NCI-H345 treated with DMSO at 0.1 percent for 48 hours (cell line): ENCODE results near the gene SLC4A2.
"Not testable (repeated sequence)": the region's sequence is repeated elsewhere in the genome, so short reads cannot be mapped to it uniquely, and the experiment has no call there.

Experiments used
- DNase-seq: peaks from one replicate; lab custom pipeline; 2025; ENCODE audit not compliant: unreplicated experiment; lab: John Stamatoyannopoulos, UW

The SLC4A2 gene

DNA sequence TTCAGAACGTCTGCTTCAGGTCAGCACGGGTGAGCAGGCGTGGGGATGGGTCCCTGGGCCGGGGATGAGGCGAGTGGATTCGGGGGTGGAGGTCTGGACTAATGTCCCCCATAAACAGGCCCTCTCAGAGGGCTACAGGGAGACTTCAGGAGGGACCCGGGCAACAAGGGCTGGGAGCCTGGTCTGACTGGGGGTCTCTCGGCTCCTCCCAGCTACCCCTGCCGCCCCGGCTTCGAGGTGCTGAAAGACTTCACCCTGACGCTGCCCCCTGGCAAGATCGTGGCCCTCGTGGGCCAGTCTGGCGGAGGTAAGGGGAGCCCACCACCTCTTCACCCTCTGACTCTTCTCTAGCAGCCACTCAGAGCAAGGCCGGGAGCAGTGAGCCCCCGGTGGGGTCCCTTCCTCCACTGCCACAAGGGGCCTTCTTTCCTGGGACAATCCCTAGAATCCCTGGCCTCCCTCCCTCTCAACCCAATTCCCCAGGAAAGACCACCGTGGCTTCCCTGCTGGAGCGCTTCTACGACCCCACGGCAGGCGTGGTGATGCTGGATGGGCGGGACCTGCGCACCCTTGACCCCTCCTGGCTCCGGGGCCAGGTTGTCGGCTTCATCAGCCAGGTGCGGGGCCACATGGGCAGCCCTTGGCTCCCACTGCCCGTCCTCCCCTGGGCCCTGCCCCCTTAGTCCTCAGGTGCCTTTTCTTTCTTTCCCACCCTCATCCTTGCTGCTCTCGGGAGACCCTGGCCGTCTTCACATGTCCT, 18.6 kb upstream of the SLC4A2 start:
- no peak for DNase-seq

DNA sequence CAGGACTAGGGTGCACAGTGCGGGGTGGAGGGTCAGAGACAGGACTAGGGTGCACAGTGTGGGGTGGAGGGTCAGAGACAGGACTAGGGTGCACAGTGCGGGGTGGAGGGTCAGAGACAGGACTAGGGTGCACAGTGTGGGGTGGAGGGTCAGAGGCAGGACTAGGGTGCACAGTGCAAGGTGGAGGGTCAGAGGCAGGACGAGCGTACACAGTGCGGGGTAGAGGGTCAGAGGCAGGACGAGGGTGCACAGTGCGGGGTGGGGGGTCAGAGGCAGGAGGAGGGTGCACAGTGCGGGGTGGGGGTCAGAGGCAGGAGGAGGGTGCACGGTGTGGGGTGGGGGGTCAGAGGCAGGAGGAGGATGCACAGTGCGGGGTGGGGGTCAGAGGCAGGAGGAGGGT, 15.9 kb upstream of the SLC4A2 start:
- DNase-seq, result not testable (repeated sequence)

DNA sequence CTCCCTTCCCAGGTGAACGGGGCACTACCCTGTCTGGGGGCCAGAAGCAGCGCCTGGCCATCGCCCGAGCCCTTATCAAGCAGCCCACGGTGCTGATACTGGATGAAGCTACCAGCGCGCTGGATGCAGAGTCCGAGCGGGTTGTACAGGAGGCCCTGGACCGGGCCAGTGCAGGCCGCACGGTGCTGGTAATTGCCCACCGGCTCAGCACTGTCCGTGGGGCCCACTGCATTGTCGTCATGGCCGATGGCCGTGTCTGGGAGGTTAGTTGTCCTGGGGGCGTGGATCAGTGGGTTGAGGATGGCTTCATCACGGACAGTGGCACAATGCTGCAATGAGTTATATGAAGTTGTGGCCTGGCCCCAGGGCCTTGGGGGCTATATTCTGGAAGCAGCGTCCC, 15.4 kb upstream of the SLC4A2 start:
- DNase-seq, result no peak

DNA sequence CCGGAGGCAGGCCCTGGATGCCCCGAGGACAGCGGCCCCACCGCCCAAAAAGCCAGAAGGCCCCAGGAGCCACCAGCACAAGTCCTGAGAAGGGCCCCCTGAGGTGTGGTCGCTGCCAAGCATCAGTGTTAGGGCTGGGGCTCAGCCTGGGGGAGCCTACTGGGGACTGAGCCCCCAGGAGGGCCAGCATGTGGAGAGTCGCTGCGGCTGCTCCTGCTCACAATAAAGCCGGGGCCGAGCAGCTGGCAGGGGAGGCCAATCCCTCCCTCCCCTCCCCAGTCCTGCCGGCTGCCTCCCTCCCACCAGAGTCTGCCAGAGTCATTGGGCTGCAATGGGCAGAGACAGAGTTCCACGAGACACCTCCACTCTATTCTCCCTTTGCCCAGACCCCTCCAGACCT, 14.1 kb upstream of the SLC4A2 start:
- DNase-seq, result no peak

DNA sequence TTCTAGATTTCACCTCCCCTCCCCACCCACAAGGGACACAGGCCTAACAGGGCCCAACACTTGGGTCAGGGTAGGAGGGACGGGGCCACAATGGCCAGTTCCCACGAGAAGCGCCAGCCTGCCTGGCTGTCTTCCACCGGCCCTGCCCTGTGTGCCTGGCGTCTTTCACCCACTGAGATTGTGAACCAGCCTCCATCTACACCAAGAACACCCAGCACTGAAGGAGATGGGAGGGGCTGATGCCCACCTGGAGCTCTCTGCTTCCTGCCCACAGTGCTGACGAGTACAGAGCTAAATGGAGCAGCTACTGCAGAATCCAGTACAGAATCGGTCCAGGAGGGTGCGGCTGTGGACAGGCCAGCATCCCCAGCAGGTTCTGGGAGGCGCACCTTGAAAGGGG, 13.4 kb upstream of the SLC4A2 start:
- DNase-seq, result no peak

DNA sequence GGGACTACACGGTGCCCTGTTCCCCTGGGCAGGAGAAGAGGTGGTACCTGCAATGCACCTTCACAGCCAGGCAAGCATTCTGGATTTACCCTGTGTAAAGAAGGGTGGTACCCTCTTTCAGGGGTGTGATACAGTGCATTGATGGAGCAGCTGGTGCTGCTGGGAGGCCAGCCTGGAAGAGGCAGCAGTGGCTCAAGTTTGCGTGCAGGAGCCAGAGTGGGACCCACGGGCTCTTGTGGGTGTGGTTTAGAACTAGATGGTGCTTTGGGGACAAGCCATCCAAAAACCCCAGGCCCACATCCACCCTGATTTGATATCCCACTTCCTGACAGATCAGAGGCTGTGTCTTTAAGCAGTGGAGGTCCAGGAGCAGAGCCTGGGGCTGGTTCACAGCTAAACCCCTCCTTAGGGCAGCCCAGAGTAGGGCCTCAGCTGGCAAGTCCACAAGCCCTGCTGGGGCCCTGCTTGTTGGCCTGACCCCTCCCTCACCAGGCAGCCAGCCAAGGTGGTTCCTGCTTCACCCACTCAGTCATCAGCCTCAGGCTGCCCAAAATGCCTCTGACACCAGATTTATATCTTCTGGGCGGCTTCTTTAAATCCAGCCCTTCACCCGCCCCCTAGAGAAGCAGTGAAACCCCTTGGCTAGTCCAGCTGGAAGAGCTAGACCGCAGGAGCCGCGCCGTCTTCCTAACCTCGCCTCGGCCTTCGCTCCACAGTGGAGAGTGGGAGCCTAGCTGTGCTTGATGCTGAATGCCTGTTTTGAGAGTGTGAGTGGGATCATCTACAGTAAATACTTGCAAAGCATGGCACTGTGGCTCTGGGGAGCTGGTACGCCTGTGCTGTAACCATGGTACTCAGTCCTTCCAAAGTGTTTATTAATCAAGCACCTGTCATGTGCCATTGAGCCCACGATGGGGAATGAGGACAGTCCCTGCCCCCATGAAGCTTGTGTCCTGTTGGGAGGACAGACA, 12.5 kb upstream of the SLC4A2 start:
- no peak for DNase-seq

DNA sequence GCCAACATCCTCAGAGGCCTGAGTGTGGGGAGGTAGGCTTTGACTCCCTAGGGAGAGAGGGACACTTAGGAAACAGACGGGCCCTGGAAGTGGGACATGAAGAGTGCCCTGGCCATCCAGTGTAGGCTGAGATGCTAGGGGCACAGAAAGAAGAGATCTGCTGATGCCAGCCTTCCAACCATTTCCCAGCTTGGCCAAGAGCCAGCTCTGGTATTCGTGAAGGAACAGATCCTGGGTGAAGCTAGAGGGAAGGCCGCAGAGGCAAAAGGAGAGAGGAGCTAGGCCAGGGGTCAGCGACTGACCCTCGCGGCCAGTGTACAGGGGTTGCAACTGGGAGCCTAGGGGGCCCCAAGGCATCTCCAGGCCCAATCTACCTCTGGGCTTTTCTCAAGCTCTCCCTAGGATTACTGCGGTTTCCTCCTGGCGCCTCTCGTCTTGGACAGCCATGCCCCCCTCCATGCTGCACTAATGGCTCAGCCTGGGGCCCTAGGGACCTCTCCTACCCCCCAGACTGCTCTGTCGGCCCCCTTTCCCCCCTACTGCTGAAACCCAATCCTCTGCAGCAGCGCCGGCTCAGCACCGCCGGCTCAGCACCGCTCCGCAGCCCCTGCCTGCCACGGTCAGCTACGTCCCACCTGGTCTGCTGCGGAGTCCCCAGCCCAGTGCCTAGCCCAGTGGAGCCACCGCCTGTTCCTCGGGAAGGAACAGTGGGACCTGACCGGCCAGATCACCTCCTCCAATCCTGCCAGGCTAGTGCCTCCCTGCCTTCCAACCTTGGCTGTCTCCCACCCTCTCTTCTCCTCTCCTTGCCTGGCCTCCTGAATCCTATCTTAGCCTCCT, 11.2 kb upstream of the SLC4A2 start, which contains the start of gene ASIC3:
ASIC3 (plus strand) TSS at position 556 of the 840 bp plus-strand sequence. CDS start 355 bp downstream, outside the sequence.
- no peak for DNase-seq

DNA sequence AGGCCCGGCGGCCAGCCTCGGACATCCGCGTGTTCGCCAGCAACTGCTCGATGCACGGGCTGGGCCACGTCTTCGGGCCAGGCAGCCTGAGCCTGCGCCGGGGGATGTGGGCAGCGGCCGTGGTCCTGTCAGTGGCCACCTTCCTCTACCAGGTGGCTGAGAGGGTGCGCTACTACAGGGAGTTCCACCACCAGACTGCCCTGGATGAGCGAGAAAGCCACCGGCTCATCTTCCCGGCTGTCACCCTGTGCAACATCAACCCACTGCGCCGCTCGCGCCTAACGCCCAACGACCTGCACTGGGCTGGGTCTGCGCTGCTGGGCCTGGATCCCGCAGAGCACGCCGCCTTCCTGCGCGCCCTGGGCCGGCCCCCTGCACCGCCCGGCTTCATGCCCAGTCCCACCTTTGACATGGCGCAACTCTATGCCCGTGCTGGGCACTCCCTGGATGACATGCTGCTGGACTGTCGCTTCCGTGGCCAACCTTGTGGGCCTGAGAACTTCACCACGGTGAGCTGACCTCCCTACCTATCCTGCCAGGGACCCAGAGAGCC, 10.4 kb upstream of the SLC4A2 start:
- DNase-seq, result no peak

DNA sequence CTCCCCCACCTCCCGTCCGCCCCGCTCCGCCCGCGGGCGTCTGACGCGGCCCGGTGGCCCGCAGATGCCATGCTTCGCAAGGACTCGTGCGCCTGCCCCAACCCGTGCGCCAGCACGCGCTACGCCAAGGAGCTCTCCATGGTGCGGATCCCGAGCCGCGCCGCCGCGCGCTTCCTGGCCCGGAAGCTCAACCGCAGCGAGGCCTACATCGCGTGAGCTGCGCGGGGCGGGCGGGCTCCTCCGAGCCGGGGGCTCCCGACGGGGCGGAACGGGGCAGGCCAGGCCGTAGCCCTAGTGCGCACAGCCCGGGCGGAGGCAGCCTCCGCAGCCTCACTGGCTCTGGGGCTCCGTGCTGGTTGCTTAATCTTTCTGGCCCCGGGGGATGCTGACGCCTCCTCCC, 8.3 kb upstream of the SLC4A2 start:
- DNase-seq, result no peak

DNA sequence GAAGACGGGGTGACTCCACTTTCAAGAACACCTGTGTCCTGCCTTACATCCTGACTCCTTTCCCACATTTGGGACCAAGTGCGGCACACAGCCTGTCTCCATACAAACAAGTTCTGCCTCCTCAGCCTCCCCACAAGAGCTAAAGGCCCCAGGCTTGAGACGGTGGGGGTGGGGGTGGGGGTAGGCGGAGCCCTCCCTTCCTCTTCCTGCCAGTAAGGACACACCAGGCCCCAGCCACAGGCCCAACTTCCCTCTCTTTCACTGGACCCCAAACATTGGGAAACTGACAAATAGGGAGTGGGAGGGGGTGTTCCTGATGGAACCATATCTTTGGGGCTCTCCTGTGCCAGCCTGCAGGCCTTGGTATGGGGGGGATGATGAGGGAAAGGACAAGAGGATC, 6.3 kb upstream of the SLC4A2 start:
- DNase-seq, result no peak

DNA sequence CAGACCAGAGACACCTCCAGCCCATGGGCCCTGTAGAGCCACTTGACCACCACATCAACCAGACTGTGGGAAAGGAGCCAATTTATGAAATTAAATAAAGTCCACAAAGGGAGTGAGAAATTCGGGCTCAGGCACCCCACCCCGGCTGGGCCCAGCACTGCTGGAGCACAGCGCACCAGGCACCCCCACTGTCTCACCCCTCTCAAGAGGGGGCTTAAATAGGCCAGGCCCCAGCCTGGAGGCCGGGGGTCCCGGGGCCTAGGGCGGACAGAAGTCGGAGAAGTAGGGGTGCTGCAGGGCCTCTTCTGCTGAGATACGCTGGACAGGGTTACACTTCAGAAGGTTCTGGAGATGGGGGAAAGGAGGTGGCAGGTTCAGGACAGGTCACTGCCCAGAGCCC, 5.6 kb upstream of the SLC4A2 start:
- DNase-seq, result no peak

DNA sequence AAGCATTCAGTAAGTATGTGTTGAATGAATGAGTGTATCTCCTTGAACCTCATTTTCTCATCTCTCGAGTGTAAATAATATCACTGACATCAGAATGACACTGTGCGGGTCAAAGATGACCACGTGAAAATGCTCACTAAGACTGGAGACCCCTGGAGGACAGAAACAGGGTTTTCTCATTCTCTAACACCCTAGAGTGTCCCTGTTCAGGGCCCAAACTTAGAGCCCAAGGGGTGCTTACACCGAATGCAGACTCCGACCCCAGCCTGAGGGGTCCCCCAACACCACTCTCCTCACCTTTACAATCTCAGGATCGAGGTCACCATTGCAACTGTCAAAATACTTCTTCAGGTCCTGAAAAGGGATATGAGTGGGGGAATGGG, 3.1 kb upstream of the SLC4A2 start:
- DNase-seq, result no peak

DNA sequence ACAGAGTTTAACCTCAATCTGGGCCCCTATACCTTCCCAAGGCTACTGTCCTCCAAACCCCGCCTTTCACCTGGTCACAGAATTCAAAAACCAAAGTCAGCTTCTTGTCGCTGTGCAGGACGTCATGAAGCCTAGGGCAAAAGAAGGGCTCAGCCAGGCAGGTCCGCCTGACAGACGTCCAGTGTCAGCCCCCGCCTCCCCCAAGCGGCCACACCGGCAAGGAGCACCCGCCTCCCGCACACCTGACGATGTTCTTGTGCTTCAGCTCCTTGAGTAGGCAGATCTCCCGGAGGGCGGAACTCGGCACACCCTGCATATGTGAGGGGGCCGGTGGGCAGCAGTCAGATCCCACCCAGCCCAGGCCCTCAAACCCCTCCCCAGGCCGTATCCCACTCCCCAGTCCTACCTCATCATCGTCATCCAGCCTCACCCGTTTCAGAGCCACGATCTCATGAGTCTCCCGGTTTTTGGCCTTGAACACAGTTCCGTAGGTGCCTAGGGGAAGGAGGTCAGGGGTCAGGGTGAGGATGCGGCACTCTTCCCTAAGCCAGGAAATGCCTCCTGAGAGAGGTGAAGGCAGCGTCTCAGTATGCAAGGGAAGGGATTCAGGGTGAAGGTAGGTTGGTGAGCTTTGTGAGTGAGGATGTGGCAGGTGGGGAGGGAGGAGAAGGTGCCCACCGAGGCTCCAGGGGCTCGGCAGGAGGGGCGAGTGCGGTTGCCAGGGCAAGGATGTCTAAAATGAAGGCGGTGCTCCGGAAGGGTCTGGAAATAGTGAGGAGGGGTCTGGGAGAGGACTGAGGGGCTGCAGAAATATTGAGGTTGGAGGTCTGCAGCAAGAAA, 2.5 kb upstream of the SLC4A2 start:
- DNase-seq, result no peak

DNA sequence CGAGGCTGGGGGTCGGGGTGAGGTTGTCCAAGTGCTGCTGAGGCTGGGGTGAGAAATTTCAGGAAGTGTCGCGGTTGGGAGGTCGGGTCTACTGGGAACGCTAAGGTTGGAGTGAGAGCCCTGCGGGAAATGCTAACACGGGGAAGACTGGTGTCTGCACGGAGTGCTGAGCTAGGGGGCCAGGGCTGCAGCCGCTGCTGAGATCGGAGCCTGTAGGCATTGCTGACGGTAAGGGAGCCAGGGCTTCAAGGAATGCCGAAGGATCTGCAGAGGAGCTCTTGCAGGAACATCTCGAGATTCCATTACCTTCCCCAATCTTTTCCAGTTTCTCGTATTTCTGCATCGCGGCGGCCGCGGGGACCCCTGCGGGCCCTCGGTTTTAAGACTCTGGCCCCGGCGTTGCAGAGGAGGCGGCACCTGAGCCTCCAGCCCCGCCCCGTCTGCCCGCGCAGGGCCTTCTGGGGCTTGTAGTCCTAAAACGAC, 1.8 kb upstream of the SLC4A2 start, which contains the start of gene CDK5:
CDK5 (minus strand) TSS at position 392 of the 483 bp plus-strand sequence; CDS start at position 343, 49 bp downstream.
- DNase-seq, result no peak

DNA sequence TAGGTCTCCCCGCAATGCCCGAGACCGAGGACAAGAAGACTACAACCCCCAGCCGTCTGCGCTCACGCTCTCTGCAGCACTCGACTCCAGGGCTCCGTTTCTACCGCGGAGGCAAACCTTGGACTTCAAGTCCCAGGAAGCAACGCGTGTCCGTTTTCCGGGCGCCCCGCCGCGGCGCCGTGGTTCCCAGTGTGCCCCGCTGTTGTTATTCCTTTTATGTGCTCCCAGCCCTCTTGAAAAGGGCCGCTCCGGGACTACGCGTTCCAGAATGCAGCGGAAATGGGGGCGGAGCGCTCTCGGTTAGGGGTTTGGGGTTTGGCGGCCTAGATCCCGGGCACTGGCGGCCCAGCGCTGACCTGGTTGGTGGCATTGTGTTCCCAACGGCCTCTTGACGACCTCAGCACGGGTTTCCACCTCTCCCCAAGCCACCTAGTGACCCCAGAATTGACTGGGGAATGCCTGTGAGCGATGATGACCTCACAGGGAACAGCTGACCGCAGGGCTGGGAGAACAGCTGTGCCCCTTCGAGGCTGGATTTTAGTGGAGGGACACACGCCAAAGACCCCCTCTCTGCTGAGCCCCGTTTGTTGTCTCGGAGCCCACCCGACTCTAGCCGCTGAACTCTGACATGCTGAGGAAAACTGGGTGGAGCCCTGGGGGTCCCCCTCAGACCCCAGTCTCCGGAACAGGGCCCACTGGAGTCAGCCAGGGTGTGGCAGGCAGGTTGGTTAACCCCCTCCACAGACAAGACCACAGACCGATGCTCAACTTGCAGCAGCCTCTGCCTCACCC, 1.2 kb upstream of the SLC4A2 start:
- peak; percentile 98 for DNase-seq

DNA sequence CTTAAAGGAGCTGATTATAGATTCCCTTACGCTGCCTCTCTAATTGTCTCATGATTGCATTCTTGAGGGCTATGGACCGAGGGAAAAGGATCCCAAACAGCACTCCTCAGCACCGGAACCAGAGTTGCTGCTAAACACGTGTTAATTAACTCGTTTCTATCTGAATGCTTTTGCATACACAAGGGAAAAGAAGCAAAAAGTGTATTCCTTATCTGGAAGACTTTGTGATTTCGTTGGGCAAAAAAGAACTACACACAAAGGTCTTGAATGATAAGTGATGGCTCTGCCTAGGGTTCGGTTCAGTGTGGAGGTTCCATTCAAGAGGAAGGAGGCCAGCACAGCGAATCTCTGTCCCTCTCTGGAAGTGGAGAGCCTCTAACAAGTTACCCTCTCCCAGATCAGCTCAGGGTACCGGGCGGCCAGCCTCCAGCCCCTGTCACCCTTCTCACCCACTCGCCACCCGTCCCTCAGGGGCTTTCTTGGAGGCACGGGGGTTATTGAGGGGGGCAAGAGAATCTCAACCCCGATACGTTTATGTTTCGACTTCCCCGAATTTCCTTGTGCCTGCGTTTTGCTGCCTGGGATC, 515 bp upstream of the SLC4A2 start:
- DNase-seq, result peak; percentile 39

DNA sequence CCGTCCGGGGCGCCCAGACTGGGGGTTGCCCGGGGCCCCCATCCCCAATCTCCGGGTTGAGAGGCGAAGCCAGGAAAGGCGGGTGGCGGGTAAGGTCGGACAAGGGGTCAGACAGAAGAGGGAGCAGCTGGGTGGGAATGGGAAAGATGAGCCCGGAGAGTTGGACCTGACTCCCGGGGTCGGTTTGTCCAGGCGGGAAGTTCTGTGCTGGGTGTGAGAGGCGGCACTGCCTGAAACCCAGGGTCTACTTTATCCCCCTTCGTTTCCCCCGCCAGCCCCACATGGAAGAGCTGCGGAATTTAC, 675 bp downstream of the SLC4A2 start:
- no peak for DNase-seq

DNA sequence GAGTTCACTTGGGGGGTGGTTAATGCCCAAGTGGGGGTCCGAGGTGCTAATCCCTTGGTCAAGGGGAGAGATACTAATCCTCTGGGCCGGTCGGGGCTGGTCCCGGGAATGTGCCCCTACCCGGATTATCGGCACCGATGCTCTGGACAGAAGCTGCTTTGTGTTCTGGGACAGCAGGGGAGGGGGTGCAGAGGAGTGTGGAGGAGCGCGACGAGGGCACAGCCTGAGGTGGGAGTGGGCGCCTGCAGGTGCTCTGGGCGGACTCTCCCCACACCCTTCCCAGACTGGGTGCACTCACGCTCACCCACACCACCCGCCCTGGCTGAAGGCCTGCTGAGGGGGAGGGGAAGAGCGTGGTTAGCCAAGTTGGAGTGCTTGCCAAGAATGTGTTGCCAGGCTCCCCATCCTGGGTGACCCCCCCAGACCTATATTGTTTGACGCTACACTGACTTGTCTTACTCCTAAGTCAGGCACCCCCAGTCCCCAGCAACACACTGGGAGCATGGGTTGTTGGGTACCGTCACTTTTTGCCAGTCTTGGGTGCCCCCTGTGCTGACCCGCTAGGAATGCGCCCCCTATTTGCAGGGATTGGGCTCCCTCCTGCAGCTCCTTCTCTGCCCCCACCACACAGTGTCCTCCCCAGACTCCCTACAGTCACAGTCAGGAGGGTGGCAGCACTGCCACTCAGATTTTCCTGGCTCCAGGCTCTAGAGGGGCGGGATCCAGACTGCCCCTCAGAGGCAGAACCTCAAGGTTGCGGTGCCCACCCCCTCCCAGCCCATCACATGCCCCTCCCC, 1.2 kb downstream of the SLC4A2 start:
- no peak for DNase-seq
